ENCODE data around the gene VPS39. TPM values are rescaled to one million over a fixed set of nuclear protein-coding genes. Genes with fewer than 3 reads are reported as not detected.

The VPS39 gene
- total and polyA plus RNA-seq, 2 of the 8 experiments (the other 6 are each of a cell fraction or from before 2014, with no cell fraction given): 34.4 to 36.6 TPM

- H3K56ac ChIP-seq (replicated peaks; ENCODE audit: insufficient read length, low read depth, low read length): no peak overlapping the region
- no peak overlapping the region for H3K14ac ChIP-seq (ENCODE audit: insufficient read length)
- H2BK120ac ChIP-seq (replicated peaks; ENCODE audit: low read depth, low read length): no peak overlapping the region
- H2BK15ac ChIP-seq (ENCODE audit: low read length): no peak overlapping the region
- no peak overlapping the region for H3K4me2 ChIP-seq (ENCODE audit: insufficient read depth in 1 of 2, low read depth in 2 of 2, low read length in 2 of 2)
- H3K4me1 ChIP-seq (replicated peaks in 1 of 4; ENCODE audit: control insufficient read depth in 3 of 4, insufficient read depth in 4 of 4, low read length in 3 of 4): peaks cover 0 to 3% (median 0%) of the 10 kb centered on the region in 4 experiments; a peak in 1 of 7 replicates
- no peaks in the 10 kb centered on the region for H3K27me3 ChIP-seq (replicated peaks in 1 of 4; ENCODE audit: control insufficient read depth in 3 of 4, extremely low read depth in 1 of 4, insufficient read depth in 3 of 4, low read length in 3 of 4)
- no peak overlapping the region for H3K9ac ChIP-seq (replicated peaks in 1 of 4; ENCODE audit: extremely low read depth in 1 of 4, low read depth in 3 of 4, low read length in 3 of 4)
- 93% methylated on average over 4 of the region's 4 CpGs; no CpG with 5 or more reads in 1 of the 2 experiments for WGBS, 2 experiments (ENCODE audit: extremely low coverage in 1 of 2, insufficient coverage in 1 of 2, insufficient read length in 1 of 2, insufficient replicate concordance in 2 of 2, low coverage in 1 of 2, low lambda C conversion rate in 2 of 2, missing lambda C conversion rate in 1 of 2)
- no peaks in the 10 kb centered on the region for H3K23me2 ChIP-seq (ENCODE audit: low read depth, low read length)
- H3K4ac ChIP-seq (replicated peaks; ENCODE audit: insufficient read length, low read depth, low read length): no peak overlapping the region
- H2BK20ac ChIP-seq (ENCODE audit: low read length): no peak overlapping the region
- no peaks in the 10 kb centered on the region for H3K79me2 ChIP-seq (ENCODE audit: control insufficient read depth in 1 of 2, insufficient read depth in 2 of 2, low read length in 2 of 2)
- no peak overlapping the region for H2AK5ac ChIP-seq (ENCODE audit: low read depth, low read length)
- H3K4me3 ChIP-seq (ENCODE audit: extremely low read depth in 1 of 4, insufficient read depth in 2 of 4, low read depth in 3 of 4, low read length in 4 of 4): no peak overlapping the region
- H2BK12ac ChIP-seq (ENCODE audit: low read depth, low read length): no peak overlapping the region
- no peak overlapping the region for H4K5ac ChIP-seq (ENCODE audit: insufficient read length, low read depth, low read length)
- H3K23ac ChIP-seq (ENCODE audit: insufficient read length): no peak overlapping the region
- no peak overlapping the region for H2BK5ac ChIP-seq (ENCODE audit: low read depth, low read length)
- H3K27ac ChIP-seq (ENCODE audit: low read depth, low read length): no peak overlapping the region
- no peak overlapping the region for H2AFZ ChIP-seq (ENCODE audit: low read length)
- peaks cover 0 to 6% of the 10 kb centered on the region in 2 experiments for H4K20me1 ChIP-seq (replicated peaks in 1 of 2; ENCODE audit: control insufficient read depth in 1 of 2, insufficient read depth in 2 of 2, low read length in 2 of 2)
- CTCF ChIA-PET (ENCODE audit: partially characterized antibody): interaction anchor here (1.0 to 22.6 kb wide), 2 partner anchors 14 to 85 kb away, joined by 3 to 416 read pairs; no protein-coding TSS in a partner anchor
- H3K36me3 ChIP-seq (ENCODE audit: control insufficient read depth in 2 of 4, insufficient read depth in 4 of 4, low read length in 3 of 4): no peaks in the 10 kb centered on the region
- no peaks in the 10 kb centered on the region for H3K79me1 ChIP-seq (ENCODE audit: low read depth, low read length)
- H3K18ac ChIP-seq (ENCODE audit: extremely low read depth, low read length): no peak overlapping the region
- no peak for FAIRE-seq
- no peak for DNase-seq (ENCODE audit: low read depth in 1 of 2, low spot score in 2 of 2)
- no peaks in the 10 kb centered on the region for H3K9me3 ChIP-seq (ENCODE audit: insufficient read depth in 2 of 2, low read depth in 1 of 2, low read length in 1 of 2)
- no peak overlapping the region for H4K8ac ChIP-seq (ENCODE audit: extremely low read depth, insufficient read depth, low read length)
- no peak overlapping the region for H4K91ac ChIP-seq (replicated peaks; ENCODE audit: insufficient read length, low read length)
- POLR2A ChIA-PET (ENCODE audit: partially characterized antibody): no interaction called here
- TF ChIP-seq RAD21 (IDR thresholded peaks at IDR 0.05 in 1 of 2, conservative IDR thresholded peaks at IDR 0.05 in 1 of 2; ENCODE audit: low read depth in 2 of 2, low read length in 2 of 2): no peak
- no peak for TF ChIP-seq TCF12 (IDR thresholded peaks at IDR 0.05; ENCODE audit: low read depth, low read length)
These were observed 56.4 kb downstream of the VPS39 start for GRCh38 chr15:42151736-42152135.
